Measurements from ENCODE around the gene FBXL7.

DNA sequence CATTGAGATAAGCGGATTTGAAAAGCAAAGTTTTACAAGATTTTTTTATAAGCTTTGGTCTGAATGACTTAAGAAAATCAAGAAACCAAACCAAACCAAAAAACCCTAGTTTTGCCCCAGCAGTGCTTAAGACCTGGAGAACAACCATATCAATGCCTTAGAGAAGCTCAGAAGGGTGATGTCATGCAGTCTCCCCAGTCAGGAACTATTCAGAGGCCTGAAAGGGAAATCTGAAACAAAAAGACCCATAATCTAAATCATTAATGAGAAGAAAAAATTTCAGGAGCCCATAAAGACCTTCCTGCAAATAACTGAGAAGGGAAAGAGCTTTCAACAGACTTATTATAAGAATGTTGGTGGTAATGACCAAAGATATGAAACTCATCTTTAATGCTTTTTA, 399.5 kb downstream of the FBXL7 start:
- TF ChIP-seq, protein P1, sequence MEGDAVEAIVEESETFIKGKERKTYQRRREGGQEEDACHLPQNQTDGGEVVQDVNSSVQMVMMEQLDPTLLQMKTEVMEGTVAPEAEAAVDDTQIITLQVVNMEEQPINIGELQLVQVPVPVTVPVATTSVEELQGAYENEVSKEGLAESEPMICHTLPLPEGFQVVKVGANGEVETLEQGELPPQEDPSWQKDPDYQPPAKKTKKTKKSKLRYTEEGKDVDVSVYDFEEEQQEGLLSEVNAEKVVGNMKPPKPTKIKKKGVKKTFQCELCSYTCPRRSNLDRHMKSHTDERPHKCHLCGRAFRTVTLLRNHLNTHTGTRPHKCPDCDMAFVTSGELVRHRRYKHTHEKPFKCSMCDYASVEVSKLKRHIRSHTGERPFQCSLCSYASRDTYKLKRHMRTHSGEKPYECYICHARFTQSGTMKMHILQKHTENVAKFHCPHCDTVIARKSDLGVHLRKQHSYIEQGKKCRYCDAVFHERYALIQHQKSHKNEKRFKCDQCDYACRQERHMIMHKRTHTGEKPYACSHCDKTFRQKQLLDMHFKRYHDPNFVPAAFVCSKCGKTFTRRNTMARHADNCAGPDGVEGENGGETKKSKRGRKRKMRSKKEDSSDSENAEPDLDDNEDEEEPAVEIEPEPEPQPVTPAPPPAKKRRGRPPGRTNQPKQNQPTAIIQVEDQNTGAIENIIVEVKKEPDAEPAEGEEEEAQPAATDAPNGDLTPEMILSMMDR (IDR thresholded peaks at IDR 0.05): no peak
- TF ChIP-seq EZH2 (IDR thresholded peaks at IDR 0.05; ENCODE audit: borderline replicate concordance, insufficient read depth, low read depth, low read length, poor library complexity, severe bottlenecking): no peak

All from B cell (primary cell).